Lower leg skin (tissue), 4 donors: ENCODE data around the gene TET1. TPM values are rescaled to one million over a fixed set of nuclear protein-coding genes. Genes with fewer than 3 reads are reported as not detected.
A peak's percentile ranks its signal among the peaks of the same experiment; 100 is the strongest.

Experiments used
- DNase-seq, 2 donors: peaks; one replicate each; pipeline ENCODE4 v3.0.0-alpha.2; 2019; ENCODE audit warnings: low spot score in 2 of 2
- H3K4me3 ChIP-seq: fragments of 200-600 bp; sonication (generic); 2 replicates; pipeline ENCODE4 v1.5.1; 2017; ENCODE audit warnings: mild to moderate bottlenecking, low read depth; ENCODE audit not compliant: poor library complexity, severe bottlenecking
- CTCF ChIP-seq, 3 donors: fragments of 450-650 bp; IDR thresholded peaks; one replicate each; pipeline ENCODE4 v1.5.1; 2016; ENCODE audit warnings: antibody characterized with exemption in 3 of 3, mild to moderate bottlenecking in 3 of 3, moderate library complexity in 2 of 3
- POLR2A ChIP-seq, 2 donors: fragments of 450-650 bp; IDR thresholded peaks; one replicate each; pipeline ENCODE4 v1.6.1; 2016 to 2017; ENCODE audit warnings: antibody characterized with exemption in 2 of 2, mild to moderate bottlenecking in 1 of 2, moderate library complexity in 1 of 2
- WGBS, 2 donors: methylation state at CpG; one replicate each; pipeline ENCODE4 v1.1.5; 2018; 5-methylcytosine and 5-hydroxymethylcytosine counted together
- intact Hi-C: fragments of 100-400 bp; cut with DNase I; formaldehyde crosslinking; loops from one replicate; pipeline ENCODE4 v1.15.0; 2023; ENCODE audit warnings: low total_unique reads
- total RNA-seq, 4 donors: library from RNA; depleted of rRNA; stranded (reverse); fragments of >200 nt; gene quantifications; one replicate each; pipeline ENCODE4 v1.1.0, GENCODE V29; 2016

TET1 gene
- total RNA-seq, 4 donors from 2014 or later: 1.1 to 3.8 (median 1.9) TPM

GRCh38 chr10:68599771-68600040 lies 39.6 kb downstream of the TET1 start:
- 4 to 14% methylated on average over 3 of the region's 3 CpGs for WGBS, 2 donors
- no peak overlapping the region for H3K4me3 ChIP-seq
- DNase-seq: no peak
- intact Hi-C loops: no loop called here
- TF ChIP-seq CTCF (IDR thresholded peaks at IDR 0.05): no peak
- TF ChIP-seq POLR2A (IDR thresholded peaks at IDR 0.05): no peak

GRCh38 chr10:68600041-68600778 lies 40.1 kb downstream of the TET1 start:
- peak; percentile 53 to 89 for DNase-seq
- TF ChIP-seq POLR2A (IDR thresholded peaks at IDR 0.05) (no peak), CTCF (IDR thresholded peaks at IDR 0.05) (no peak)
- no peak overlapping the region for H3K4me3 ChIP-seq
- intact Hi-C loops: no loop called here
- WGBS, 2 donors: 1 to 2% methylated on average over 17 of the region's 17 CpGs

- intact Hi-C loops: no loop called here
- TF ChIP-seq CTCF (IDR thresholded peaks at IDR 0.05) (no peak), POLR2A (IDR thresholded peaks at IDR 0.05) (no peak)
- 47 to 55% methylated on average over 2 of the region's 2 CpGs for WGBS, 2 donors
- no peak overlapping the region for H3K4me3 ChIP-seq
- no peak for DNase-seq
Measured at GRCh38 chr10:68601501-68602265, 41.5 kb downstream of the TET1 start.

- no peak for DNase-seq
- intact Hi-C loops: no loop called here
- no peak for TF ChIP-seq CTCF (IDR thresholded peaks at IDR 0.05)
- 72 to 73% methylated on average over 2 of the region's 2 CpGs for WGBS, 2 donors
- no peak overlapping the region for H3K4me3 ChIP-seq
Measured at GRCh38 chr10:68602434-68602833, 42.3 kb downstream of the TET1 start.

GRCh38 chr10:68603766-68604165 lies 43.6 kb downstream of the TET1 start:
- H3K4me3 ChIP-seq: no peak overlapping the region
- 92 to 95% methylated on average over 3 of the region's 3 CpGs for WGBS, 2 donors
- TF ChIP-seq CTCF (IDR thresholded peaks at IDR 0.05): no peak
- TF ChIP-seq POLR2A (IDR thresholded peaks at IDR 0.05): no peak
- intact Hi-C loops: no loop called here
- DNase-seq: no peak
